ENCODE measurements around the gene ARHGAP6. TPM values are rescaled to one million over a fixed set of nuclear protein-coding genes. Genes with fewer than 3 reads are reported as not detected.

ARHGAP6 gene
- total RNA-seq, 1 experiment from 2014 or later = 0.07 TPM

DNA sequence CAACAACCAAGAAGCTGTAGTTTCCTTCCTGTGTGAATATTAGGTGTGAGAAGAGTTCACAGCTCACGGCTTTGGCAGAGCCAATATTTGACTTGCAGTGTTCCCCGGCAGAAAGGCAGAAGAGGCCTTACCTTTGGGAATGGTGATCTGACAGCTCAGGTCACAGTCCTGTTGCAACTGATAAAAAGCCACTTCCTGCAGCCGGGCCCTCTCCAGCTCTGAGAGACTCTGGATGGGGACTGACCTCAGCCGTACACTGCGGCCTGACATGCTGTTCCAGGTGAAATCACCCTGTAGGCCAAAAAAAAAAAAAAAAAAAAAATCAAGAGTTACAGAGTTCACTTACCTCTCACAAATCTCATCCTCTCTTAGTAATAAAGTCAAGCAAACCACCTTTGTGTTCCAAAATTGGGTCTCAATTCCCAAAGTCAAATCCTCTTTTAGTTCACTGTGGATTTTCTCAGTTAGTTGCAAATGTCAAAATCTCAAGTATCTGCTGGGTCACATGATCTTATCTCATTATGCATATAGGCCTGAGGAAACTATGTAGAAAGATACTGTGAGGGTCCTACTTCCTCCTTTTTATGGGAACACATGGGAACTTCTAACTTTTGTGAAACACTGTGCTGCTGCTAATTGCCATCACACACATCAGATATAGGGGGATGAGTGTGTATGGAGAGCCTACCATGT lies 411.2 kb downstream of the ARHGAP6 start:
- Histone ChIP-seq H3T11ph (ENCODE audit: low read length) (no peak overlapping the region), H2AFZ (ENCODE audit: low read length) (no peak overlapping the region), H2BK12ac (ENCODE audit: insufficient read length, low read depth, low read length) (no peak overlapping the region), H3K79me2 (ENCODE audit: insufficient read depth, low read length) (no peaks in the 10 kb centered on the region), H2BK15ac (ENCODE audit: low read depth, low read length) (no peak overlapping the region), H2AK5ac (ENCODE audit: insufficient read length, low read length) (no peak overlapping the region), H3K23ac (ENCODE audit: insufficient read length, low read depth, low read length) (no peak overlapping the region), H2BK20ac (ENCODE audit: low read depth, low read length, poor library complexity, severe bottlenecking) (no peak overlapping the region), H4K20me1 (ENCODE audit: control insufficient read depth, insufficient read depth, insufficient read length) (no peaks in the 10 kb centered on the region), H3K27ac (ENCODE audit: insufficient read length, low read depth, low read length) (no peak overlapping the region), H3K79me1 (ENCODE audit: insufficient read depth, low read depth, low read length, poor library complexity, severe bottlenecking) (no peaks in the 10 kb centered on the region), H3K4me2 (ENCODE audit: insufficient read depth, insufficient read length, low read length) (no peak overlapping the region), H3K56ac (ENCODE audit: insufficient read length, low read depth, low read length) (no peak overlapping the region), H3K23me2 (ENCODE audit: insufficient read length, low read depth, low read length, poor library complexity, severe bottlenecking) (no peaks in the 10 kb centered on the region), H3K4ac (ENCODE audit: low read depth, low read length) (no peak overlapping the region), H2BK5ac (ENCODE audit: insufficient read length, low read length) (no peak overlapping the region), H3K4me1 (ENCODE audit: insufficient read depth, low read length) (no peaks in the 10 kb centered on the region), H4K91ac (ENCODE audit: insufficient read length, low read depth, low read length) (no peak overlapping the region), H2BK120ac (ENCODE audit: low read depth, low read length, poor library complexity, severe bottlenecking) (no peak overlapping the region), H4K8ac (replicated peaks; ENCODE audit: insufficient read length, low read depth, low read length) (no peak overlapping the region), H3K27me3 (ENCODE audit: insufficient read depth, low read length) (no peaks in the 10 kb centered on the region), H3K14ac (ENCODE audit: insufficient read depth, low read length) (no peak overlapping the region), H4K5ac (ENCODE audit: insufficient read length, low read depth, low read length) (no peak overlapping the region), H3K9ac (ENCODE audit: extremely low read depth, insufficient read length, low read length) (no peak overlapping the region), H3K9me3 (ENCODE audit: control insufficient read depth, low read depth, low read length) (no peaks in the 10 kb centered on the region), H3K18ac (ENCODE audit: insufficient read length, low read depth, low read length) (no peak overlapping the region)
- Mint-ChIP-seq H3K27ac (no peak overlapping the region), H3K9me3 (peaks cover 54 to 60% of the 10 kb centered on the region in 2 experiments), H3K4me3 (no peak overlapping the region), H3K36me3 (ENCODE audit: insufficient read depth in 1 of 3, low read depth in 3 of 3) (peaks cover 0 to 3% (median 0%) of the 10 kb centered on the region in 3 experiments; a peak in 2 of 7 replicates), H3K27me3 (ENCODE audit: low read depth) (no peaks in the 10 kb centered on the region), H3K4me1 (no peaks in the 10 kb centered on the region)
- no CpG with 5 or more reads among the region's 5 CpGs for WGBS (ENCODE audit: extremely low coverage, insufficient read length, low lambda C conversion rate)
- TF ChIP-seq, protein P1, sequence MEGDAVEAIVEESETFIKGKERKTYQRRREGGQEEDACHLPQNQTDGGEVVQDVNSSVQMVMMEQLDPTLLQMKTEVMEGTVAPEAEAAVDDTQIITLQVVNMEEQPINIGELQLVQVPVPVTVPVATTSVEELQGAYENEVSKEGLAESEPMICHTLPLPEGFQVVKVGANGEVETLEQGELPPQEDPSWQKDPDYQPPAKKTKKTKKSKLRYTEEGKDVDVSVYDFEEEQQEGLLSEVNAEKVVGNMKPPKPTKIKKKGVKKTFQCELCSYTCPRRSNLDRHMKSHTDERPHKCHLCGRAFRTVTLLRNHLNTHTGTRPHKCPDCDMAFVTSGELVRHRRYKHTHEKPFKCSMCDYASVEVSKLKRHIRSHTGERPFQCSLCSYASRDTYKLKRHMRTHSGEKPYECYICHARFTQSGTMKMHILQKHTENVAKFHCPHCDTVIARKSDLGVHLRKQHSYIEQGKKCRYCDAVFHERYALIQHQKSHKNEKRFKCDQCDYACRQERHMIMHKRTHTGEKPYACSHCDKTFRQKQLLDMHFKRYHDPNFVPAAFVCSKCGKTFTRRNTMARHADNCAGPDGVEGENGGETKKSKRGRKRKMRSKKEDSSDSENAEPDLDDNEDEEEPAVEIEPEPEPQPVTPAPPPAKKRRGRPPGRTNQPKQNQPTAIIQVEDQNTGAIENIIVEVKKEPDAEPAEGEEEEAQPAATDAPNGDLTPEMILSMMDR (conservative IDR thresholded peaks at IDR 0.05) = no peak
- no peak for DNase-seq

Data from H9 (cell line).